HEK293T (cell line): Measurements from ENCODE around the gene IP6K3.

Source experiments
- CTCF ChIA-PET: fragments of 350-600 bp; formaldehyde crosslinking; extraction: SDS; loops from one replicate; lab custom pipeline; 2021; ENCODE audit warnings: antibody characterized with exemption, inconsistent platforms; lab: Yijun Ruan, JAX
- POLR2A ChIA-PET: fragments of 350-600 bp; formaldehyde crosslinking; extraction: SDS; loops from one replicate; lab custom pipeline; 2020; ENCODE audit warnings: antibody characterized with exemption, inconsistent platforms; lab: Yijun Ruan, JAX
- DNase-seq: peaks from one replicate; pipeline ENCODE4 v3.0.0; 2012; ENCODE audit warnings: mixed read lengths; ENCODE audit errors: extremely low spot score
- ARNT ChIP-seq: fragments of 450-650 bp; IDR thresholded peaks from 2 replicates; pipeline ENCODE4 v1.6.1; 2017; ENCODE audit warnings: mild to moderate bottlenecking
- BHLHE40 ChIP-seq: fragments of 450-650 bp; IDR thresholded peaks from 2 replicates; pipeline ENCODE4 v1.6.1; 2016; ENCODE audit warnings: mild to moderate bottlenecking, moderate library complexity, borderline replicate concordance
- CTBP1 ChIP-seq: fragments of 450-650 bp; IDR thresholded peaks from 2 replicates; pipeline ENCODE4 v1.6.1; 2016; ENCODE audit warnings: borderline replicate concordance
- ELF4 ChIP-seq: fragments of 450-650 bp; IDR thresholded peaks from 2 replicates; pipeline ENCODE4 v1.6.1; 2017; ENCODE audit warnings: antibody characterized with exemption
- FOXA1 ChIP-seq: fragments of 450-650 bp; IDR thresholded peaks from 2 replicates; pipeline ENCODE4 v1.6.1; 2016; ENCODE audit warnings: mild to moderate bottlenecking
- FOXK2 ChIP-seq: fragments of 450-650 bp; IDR thresholded peaks from 2 replicates; pipeline ENCODE4 v1.6.1; 2016; ENCODE audit warnings: mild to moderate bottlenecking
- FOXM1 ChIP-seq: fragments of 450-650 bp; IDR thresholded peaks from 2 replicates; pipeline ENCODE4 v1.6.1; 2017; ENCODE audit warnings: mild to moderate bottlenecking, borderline replicate concordance
- HDGF ChIP-seq: fragments of 450-650 bp; IDR thresholded peaks from 2 replicates; pipeline ENCODE4 v1.6.1; 2017; ENCODE audit warnings: antibody characterized with exemption, borderline replicate concordance
- L3MBTL2 ChIP-seq: fragments of 450-650 bp; conservative IDR thresholded peaks from 2 replicates; pipeline ENCODE4 v1.6.1; 2016; ENCODE audit warnings: mild to moderate bottlenecking
- LEF1 ChIP-seq: fragments of 450-650 bp; IDR thresholded peaks from 2 replicates; pipeline ENCODE4 v1.6.1; 2017; ENCODE audit warnings: mild to moderate bottlenecking, borderline replicate concordance
- NFRKB ChIP-seq: fragments of 450-650 bp; IDR thresholded peaks from 2 replicates; pipeline ENCODE4 v1.6.1; 2016; ENCODE audit warnings: mild to moderate bottlenecking, moderate library complexity
- SP1 ChIP-seq: fragments of 450-650 bp; IDR thresholded peaks from 2 replicates; pipeline ENCODE4 v1.6.1; 2017
- SUZ12 ChIP-seq: fragments of 450-650 bp; IDR thresholded peaks from 2 replicates; pipeline ENCODE4 v1.6.1; 2016; ENCODE audit warnings: mild to moderate bottlenecking
- TARDBP ChIP-seq: fragments of 450-650 bp; IDR thresholded peaks from 2 replicates; pipeline ENCODE4 v1.6.1; 2016
- ZNF384 ChIP-seq: fragments of 450-650 bp; IDR thresholded peaks from 2 replicates; pipeline ENCODE4 v1.6.1; 2016
- TF ChIP-seq, protein P1 (sequence below): fragments of 450-650 bp; IDR thresholded peaks from 2 replicates; pipeline ENCODE4 v1.6.1; 2016

The IP6K3 gene

DNA sequence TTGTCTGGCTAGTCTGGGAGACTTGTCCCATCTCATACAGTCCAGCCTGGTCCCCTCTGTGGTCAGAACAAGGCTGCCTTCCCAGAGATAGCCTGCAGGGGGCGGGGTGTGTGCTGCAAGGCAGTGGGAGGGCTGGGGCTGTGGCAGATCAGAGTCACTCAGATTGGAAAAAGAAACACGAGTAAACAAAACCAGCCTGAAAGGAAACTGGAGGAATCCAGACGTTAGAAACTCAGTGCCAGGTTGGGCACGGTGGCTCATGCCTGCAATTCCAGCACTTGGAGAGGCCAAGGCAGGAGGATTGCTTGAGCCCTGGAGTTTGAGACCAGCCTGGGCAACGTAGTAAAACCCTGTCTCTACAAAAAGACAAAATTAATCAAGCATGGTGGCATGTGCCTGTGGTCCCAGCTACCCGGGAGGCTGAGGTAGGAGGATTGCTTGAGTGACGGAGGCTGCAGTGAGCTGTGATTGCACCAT is 22.0 kb upstream of the IP6K3 start:
- POLR2A ChIA-PET, result no interaction called here
- CTCF ChIA-PET, result interaction anchor here (1.0 to 4.7 kb wide), 4 partner anchors 23 to 387 kb away, joined by 3 to 26 read pairs (median 6); partner anchors contain the start of gene IP6K3
- DNase-seq, result peak; percentile 83
- TF ChIP-seq FOXM1, result no peak
- no peak for TF ChIP-seq ARNT
- no peak for TF ChIP-seq CTBP1
- TF ChIP-seq ELF4, result no peak
- no peak for TF ChIP-seq L3MBTL2
- TF ChIP-seq SP1, result no peak
- no peak for TF ChIP-seq BHLHE40

DNA sequence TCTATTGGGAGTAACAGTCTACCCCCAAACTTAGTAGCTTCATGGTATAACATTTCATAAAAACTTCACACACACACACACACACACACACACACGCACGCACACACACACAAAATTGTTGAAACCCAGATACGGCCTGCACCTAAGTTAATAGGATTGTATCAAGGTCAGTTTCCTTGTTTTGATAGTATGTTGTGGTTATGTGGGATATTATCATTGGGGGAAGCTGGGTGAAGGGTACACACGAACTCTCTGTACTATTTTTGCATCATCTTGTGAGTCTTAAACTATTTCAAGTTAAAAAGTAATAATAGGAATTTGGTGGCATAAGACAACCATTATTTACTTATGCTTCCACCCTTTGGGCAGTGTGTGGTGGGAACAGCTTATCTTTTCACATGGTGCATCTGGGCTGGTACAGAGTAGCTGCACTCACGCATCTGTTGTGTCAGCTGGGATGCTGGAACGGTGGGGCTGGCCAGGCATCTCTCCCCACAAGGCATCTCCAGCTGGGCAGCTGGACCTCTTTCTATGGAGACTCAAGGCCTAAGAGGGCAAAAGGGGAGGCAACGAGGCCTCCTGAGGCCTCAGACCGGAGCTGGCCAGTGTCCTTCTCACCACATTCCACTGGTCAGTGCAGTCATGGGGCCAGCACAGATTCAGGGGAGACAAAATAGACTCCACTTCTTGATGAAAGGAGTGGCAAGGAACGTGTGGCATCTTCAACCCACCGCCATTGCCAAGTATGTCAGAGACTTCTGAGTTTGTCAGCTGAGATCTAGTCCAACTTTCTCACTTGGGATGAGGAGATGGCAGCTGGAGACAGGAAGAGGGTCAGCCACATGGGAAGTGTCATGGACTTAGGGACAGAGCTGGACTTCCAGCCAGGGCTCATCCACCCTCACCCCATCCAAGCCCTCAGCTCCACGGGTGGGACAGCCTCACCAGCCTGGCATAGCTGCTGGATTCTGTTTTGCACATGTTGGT is 20.5 kb upstream of the IP6K3 start:
- ChIA-PET CTCF (interaction anchor here (0.7 to 1.4 kb wide), 6 partner anchors 20 to 389 kb away, joined by 3 to 6 read pairs (median 3); partner anchors contain the start of gene IP6K3), POLR2A (no interaction called here)
- DNase-seq, result no peak
- TF ChIP-seq BHLHE40 (no peak), NFRKB (no peak), CTBP1 (no peak), SUZ12 (no peak)
- TF ChIP-seq, protein P1, sequence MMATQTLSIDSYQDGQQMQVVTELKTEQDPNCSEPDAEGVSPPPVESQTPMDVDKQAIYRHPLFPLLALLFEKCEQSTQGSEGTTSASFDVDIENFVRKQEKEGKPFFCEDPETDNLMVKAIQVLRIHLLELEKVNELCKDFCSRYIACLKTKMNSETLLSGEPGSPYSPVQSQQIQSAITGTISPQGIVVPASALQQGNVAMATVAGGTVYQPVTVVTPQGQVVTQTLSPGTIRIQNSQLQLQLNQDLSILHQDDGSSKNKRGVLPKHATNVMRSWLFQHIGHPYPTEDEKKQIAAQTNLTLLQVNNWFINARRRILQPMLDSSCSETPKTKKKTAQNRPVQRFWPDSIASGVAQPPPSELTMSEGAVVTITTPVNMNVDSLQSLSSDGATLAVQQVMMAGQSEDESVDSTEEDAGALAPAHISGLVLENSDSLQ, result no peak

DNA sequence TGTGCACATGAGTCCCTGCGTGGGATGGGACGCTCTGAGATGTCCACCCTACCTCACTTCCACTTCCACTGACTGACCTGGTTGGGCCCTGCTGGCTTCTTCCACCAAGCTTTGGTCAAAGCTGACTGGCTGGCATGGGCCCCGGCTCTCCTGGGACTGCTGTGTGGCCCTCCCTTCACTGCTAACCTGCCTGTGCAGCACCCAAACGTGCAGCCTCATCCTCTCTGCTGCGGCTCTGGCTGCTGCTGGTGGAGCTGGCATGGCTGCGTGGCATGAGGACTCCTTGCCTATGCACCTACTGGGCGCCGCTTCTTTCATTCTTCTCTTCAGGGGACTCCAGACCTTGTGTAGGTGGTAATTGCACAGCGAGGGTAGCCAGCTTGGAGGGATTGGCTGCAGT is 18.7 kb upstream of the IP6K3 start:
- no peak for TF ChIP-seq BHLHE40
- TF ChIP-seq NFRKB, result no peak
- ChIA-PET CTCF (no interaction called here), POLR2A (no interaction called here)

DNA sequence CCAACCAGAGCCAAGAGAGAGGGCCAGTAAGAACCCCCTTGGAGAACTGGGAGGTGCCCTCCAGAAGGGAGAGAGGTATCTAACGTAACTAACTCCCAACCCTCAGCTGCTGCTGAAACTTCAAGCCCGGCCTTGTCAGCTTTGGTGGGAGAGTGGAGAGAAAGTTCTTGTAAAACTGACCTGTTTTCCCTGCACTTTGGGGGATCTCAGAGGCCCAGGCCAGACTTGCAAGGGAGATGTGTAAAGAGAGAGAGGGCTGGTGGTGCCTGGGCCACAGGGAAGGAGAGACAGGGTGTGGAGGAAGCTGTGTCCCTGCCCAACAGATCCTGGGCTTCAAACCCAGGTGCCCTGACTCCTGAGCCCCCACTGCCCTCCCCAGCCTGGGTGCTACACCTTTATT is 17.3 kb upstream of the IP6K3 start:
- CTCF ChIA-PET, result interaction anchor here (0.6 to 1.0 kb wide), 3 partner anchors 78 to 98 kb away, joined by 3 to 5 read pairs (median 3); no protein-coding TSS in a partner anchor
- POLR2A ChIA-PET, result interaction anchor here (1.1 to 1.2 kb wide), 2 partner anchors 16 to 53 kb away, joined by 3 to 4 read pairs; partner anchors contain the start of gene UQCC2
- TF ChIP-seq TARDBP, result no peak
- TF ChIP-seq LEF1, result no peak
- TF ChIP-seq ARNT, result no peak
- no peak for TF ChIP-seq NFRKB
- no peak for TF ChIP-seq ELF4
- no peak for TF ChIP-seq FOXM1
- TF ChIP-seq SUZ12, result no peak
- no peak for TF ChIP-seq BHLHE40
- DNase-seq, result no peak

More for the DNA sequence above, 18.7 kb upstream of the IP6K3 start:
- no peak for DNase-seq

DNA sequence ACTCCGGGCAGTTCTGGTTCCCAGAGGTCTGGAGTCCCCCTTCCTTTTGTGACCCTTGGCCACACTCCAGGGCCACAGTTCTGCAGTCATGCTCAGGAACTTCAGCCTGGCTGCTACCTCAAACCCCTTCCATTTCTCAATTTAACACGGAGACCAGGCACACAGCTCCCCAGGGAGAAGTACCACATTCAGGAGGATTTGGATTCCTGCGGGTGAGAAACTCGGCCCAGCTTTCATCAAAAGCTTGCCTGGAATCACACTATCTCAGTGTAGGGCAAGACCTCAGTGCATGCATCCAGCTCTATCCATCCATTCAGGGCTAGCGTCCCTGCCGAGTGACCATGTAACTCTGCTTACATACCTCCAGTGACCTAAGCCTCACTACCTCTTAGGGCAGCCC is 16.8 kb upstream of the IP6K3 start:
- no peak for DNase-seq
- ChIA-PET POLR2A (interaction anchor here (1.1 to 1.2 kb wide), 2 partner anchors 15 to 52 kb away, joined by 3 to 4 read pairs; partner anchors contain the start of gene UQCC2), CTCF (interaction anchor here (0.6 to 2.6 kb wide), 3 partner anchors 18 to 78 kb away, joined by 3 to 11 read pairs (median 4); no protein-coding TSS in a partner anchor)
- TF ChIP-seq CTBP1, result no peak
- no peak for TF ChIP-seq ZNF384
- no peak for TF ChIP-seq NFRKB
- no peak for TF ChIP-seq L3MBTL2
- no peak for TF ChIP-seq SUZ12
- TF ChIP-seq FOXM1, result no peak
- TF ChIP-seq BHLHE40, result no peak
- no peak for TF ChIP-seq FOXA1
- no peak for TF ChIP-seq TARDBP
- TF ChIP-seq SP1, result no peak
- TF ChIP-seq FOXK2, result no peak
- TF ChIP-seq, protein P1, result no peak
- no peak for TF ChIP-seq ARNT
- no peak for TF ChIP-seq LEF1
- TF ChIP-seq HDGF, result no peak
- no peak for TF ChIP-seq ELF4

DNA sequence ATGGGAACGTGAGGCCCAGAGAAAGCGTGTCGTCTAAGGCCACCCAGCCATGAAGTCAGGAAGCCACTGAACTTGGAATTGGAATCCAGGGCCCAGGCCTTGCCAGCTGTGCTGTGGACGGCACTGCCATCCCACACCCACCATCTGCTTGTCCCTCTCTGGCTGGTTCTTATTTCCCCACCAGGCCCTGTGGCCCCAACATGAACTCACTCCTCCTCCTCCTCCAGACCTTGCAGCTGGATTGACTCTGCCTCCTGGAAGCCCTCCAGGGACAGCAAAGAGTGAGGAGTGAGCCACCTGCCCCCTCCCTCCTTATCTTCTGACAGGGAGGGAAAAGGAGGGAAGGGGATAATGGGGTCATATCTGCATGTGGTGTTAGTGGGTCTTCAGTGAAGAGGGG is 16.0 kb upstream of the IP6K3 start:
- DNase-seq, result no peak
- ChIA-PET CTCF (interaction anchor here (0.6 to 2.6 kb wide), 2 partner anchors 17 to 178 kb away, joined by 3 to 11 read pairs; no protein-coding TSS in a partner anchor), POLR2A (interaction anchor here (3.7 kb wide), 1 partner anchor 52 kb away, joined by 22 read pairs; the partner anchor contains the start of gene UQCC2)
- TF ChIP-seq SP1 (no peak), FOXK2 (no peak), ELF4 (no peak), BHLHE40 (no peak), SUZ12 (no peak), ARNT (no peak), HDGF (no peak)
- TF ChIP-seq, protein P1, result no peak
